Measurements from ENCODE around the gene CPS1.

GRCh38 chr2:210541290-210541902, 15.0 kb upstream of the CPS1 start:
- no peak for TF ChIP-seq EZH2 (IDR thresholded peaks at IDR 0.05; ENCODE audit: borderline replicate concordance, low read length)
- no peak for TF ChIP-seq CTCF (IDR thresholded peaks at IDR 0.05; ENCODE audit: low read length)

All from OCI-LY1 (cell line).